PC-9 (cell line): ENCODE results near the gene TSEN34.

Experiments
- CTCF ChIP-seq: fragments of 200-600 bp; sonication (generic); conservative IDR thresholded peaks from 2 replicates; pipeline ENCODE4 v1.6.1; 2017; ENCODE audit warnings: mixed run types, antibody characterized with exemption, mild to moderate bottlenecking, moderate library complexity
- EZH2 ChIP-seq: fragments of 200-600 bp; sonication (generic); IDR thresholded peaks from 2 replicates; pipeline ENCODE4 v1.8.0; 2017; ENCODE audit warnings: antibody characterized with exemption, low read depth

- TF ChIP-seq CTCF = no peak; the same call in 1 of the 2 replicates
- no peak for TF ChIP-seq EZH2
These were observed 34.2 kb upstream of the TSEN34 start for GRCh38 chr19:54156953-54157352.
